A549 treated with CpdA at 1 μM for 4 hours (cell line): ENCODE data around the gene SPANXN5. TPM values are rescaled to one million over a fixed set of nuclear protein-coding genes. Genes with fewer than 3 reads are reported as not detected.

Experiments
- total RNA-seq: library from RNA; stranded (reverse); fragments of 200-300 nt; extraction: Qiagen RNA extraction; gene quantifications from 5 replicates; pipeline ENCODE4 v1.2.3, GENCODE V29; 2022; ENCODE audit warnings: low read depth

SPANXN5 gene
- total RNA-seq = not detected in 5 replicates

GRCh38 chrX:52797327-52797726 lies at the start of gene SPANXN5:
TSS of gene SPANXN5 (minus strand) at chrX:52797427. CDS start at chrX:52797348, 79 bp downstream.

GRCh38 chrX:52811065-52811625 lies 13.9 kb upstream of the SPANXN5 start, which contains the start of gene XAGE5:
TSS of gene XAGE5 (plus strand) at chrX:52811287. CDS start at chrX:52812567, 1,280 bp downstream.

GRCh38 chrX:52750952-52751351 lies 46.3 kb downstream of the SPANXN5 start, which contains the start of gene SSX2B:
TSS of gene SSX2B (plus strand) at chrX:52751252. CDS start at chrX:52752681, 1,429 bp downstream.

Other genes starting within 250 kb of the SPANXN5 start
- not detected in 5 replicates for gene SSX7, start 142.5 kb downstream of the SPANXN5 start, total RNA-seq
- not detected in 5 replicates for gene SSX2, start 90.2 kb downstream of the SPANXN5 start, total RNA-seq
- gene SSX2B, start 46.2 kb downstream of the SPANXN5 start, total RNA-seq = not detected in 5 replicates
- not detected in 5 replicates for gene XAGE5, start 13.9 kb upstream of the SPANXN5 start, total RNA-seq
- gene XAGE3, start 70.7 kb upstream of the SPANXN5 start, total RNA-seq = not detected in 5 replicates
- 8.7 to 17.5 TPM (median 12.3 TPM) in 5 replicates for gene FAM156B, start 99.9 kb upstream of the SPANXN5 start, total RNA-seq
- 13.2 to 17.6 TPM (median 13.7 TPM) in 5 replicates for gene FAM156A, start 161.1 kb upstream of the SPANXN5 start, total RNA-seq